Measurements from ENCODE around the gene AGAP4.
"Not testable (repeated sequence)": the region's sequence is repeated elsewhere in the genome, so short reads cannot be mapped to it uniquely, and the experiment has no call there.

Gene AGAP4

DNA sequence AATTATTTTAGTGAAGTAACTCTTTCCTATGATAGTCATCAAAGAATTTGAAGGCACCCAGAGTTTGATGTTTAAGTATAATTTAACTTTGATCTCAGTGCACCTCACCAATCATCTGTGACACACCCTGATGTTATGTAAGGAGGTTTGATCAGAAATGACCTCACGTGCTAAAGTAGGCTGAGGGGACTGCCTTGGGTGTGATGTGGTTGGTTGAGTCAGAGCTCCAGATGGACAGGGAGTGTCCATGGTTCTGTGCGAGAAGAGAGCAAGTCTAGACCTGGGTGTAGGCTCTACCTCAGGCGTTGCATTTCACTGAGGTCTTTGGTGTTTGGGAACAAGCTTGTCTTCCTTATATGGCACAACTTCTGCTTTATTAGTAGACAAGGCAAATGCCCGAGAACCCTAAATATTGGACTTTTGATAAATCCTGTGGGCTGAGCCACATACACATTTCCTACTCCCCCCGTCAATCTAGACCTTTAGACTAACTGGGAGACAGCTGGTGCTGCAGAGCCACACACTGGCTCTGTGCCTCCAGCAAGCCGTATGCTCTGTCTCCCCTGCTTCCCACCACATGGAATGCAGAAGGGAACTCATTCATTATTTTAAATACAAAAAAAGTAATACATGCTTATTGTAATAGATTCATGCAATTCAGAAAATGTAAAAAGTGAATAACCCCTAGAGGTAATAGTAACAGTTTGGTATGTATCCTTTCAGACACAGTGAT, 56.4 kb downstream of the AGAP4 start:
- not testable (repeated sequence) for DNase-seq (ENCODE audit: low spot score)

- DNase-seq (ENCODE audit: low spot score) = not testable (repeated sequence)
Measured at GRCh38 chr10:45789991-45790390, 57.3 kb downstream of the AGAP4 start.

DNA sequence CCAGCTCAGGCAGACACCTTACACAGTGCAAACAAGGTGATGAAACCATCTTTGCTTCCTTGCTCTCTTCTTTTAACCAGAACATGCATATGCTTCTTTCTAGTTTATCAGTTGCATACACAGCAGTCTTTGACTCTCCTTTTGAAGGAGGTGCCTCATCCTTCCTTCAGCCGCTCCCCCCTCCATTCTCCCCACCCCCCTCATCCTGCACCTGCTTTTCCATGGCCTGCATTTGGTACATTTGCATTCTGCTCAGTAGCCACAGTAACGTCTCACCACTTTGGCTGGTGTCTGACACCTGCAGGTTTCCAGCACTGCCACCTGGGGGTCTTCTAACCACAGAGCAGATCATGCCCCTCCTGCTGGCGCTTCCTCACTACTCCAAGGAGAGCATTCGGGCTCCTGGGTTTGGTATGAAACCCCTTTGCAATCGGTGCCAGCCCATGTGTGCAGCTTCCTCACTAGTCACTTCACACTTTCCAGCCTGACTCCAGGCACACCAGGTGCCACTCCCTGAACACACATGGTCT, 60.0 kb downstream of the AGAP4 start:
- not testable (repeated sequence) for DNase-seq (ENCODE audit: low spot score)

DNA sequence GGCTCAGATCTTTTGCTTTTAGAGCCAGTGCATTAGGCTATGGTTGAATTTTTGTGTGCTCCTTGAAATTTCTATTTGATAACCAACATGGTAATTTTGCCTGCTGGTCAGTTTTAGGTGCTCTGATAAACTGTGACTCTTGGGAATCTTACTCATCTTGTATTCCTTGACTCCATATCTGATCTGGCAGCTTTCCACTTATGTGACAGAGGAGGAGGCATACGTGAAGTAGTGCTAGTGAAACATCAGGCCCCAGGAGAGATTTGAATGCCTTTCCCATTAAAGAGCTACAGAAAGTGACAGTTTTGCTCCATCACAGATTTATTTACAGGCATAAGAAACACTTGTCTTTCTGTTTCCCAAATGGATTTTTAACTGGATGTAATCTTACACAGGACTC, 61.1 kb downstream of the AGAP4 start:
- not testable (repeated sequence) for DNase-seq (ENCODE audit: low spot score)

Data from hematopoietic multipotent progenitor cell treated with erythropoietin and hydrocortisone succinate and interleukin-3 and kit ligand, for 15 days (in vitro differentiated cells).